Measurements from ENCODE around the gene GLO1. TPM values are rescaled to one million over a fixed set of nuclear protein-coding genes. Genes with fewer than 3 reads are reported as not detected.

GLO1 gene
- total RNA-seq (100 to 1,000 TPM in 4 of 9 donors, 10 to 100 TPM in 5; 61.4 to 154 (median 98.4) TPM), polyA plus RNA-seq (100 to 1,000 TPM in 1 of 3 donors, 10 to 100 TPM in 2; 44.6 to 174 (median 61.3) TPM)
- long read RNA-seq, donor 1, transcript GLO1-201 (6 exons, 2,012 nt), result major isoform, 50 of 52 reads
- long read RNA-seq, donor 1, partial matches to known transcripts, result 0 of 52 reads
- long read RNA-seq, donor 1, other reads (novel, unspliced or antisense), result 0 of 52 reads
- long read RNA-seq, donor 2, transcript GLO1-201 (6 exons, 2,012 nt), result major isoform, 35 of 46 reads
- long read RNA-seq, donor 2, partial matches to known transcripts, result 11 of 46 reads
- long read RNA-seq, donor 2, other reads (novel, unspliced or antisense), result 0 of 46 reads
- long read RNA-seq, donor 3, transcript GLO1-201 (6 exons, 2,012 nt), result major isoform, 53 of 54 reads
- long read RNA-seq, donor 3, partial matches to known transcripts, result 0 of 54 reads
- long read RNA-seq, donor 3, other reads (novel, unspliced or antisense), result 0 of 54 reads
- long read RNA-seq, donor 4, transcript GLO1-201 (6 exons, 2,012 nt), result major isoform, 78 of 90 reads
- long read RNA-seq, donor 4, partial matches to known transcripts, result 7 of 90 reads
- long read RNA-seq, donor 4, other reads (novel, unspliced or antisense), result 5 of 90 reads
- long read RNA-seq, donor 5, transcript GLO1-201 (6 exons, 2,012 nt), result major isoform, 139 of 144 reads
- long read RNA-seq, donor 5, partial matches to known transcripts, result 1 of 144 reads
- long read RNA-seq, donor 5, other reads (novel, unspliced or antisense), result 4 of 144 reads
- long read RNA-seq, donor 6, transcript GLO1-201 (6 exons, 2,012 nt), result major isoform, 40 of 45 reads
- long read RNA-seq, donor 6, partial matches to known transcripts, result 4 of 45 reads
- long read RNA-seq, donor 6, other reads (novel, unspliced or antisense), result 1 of 45 reads
- long read RNA-seq, donor 7, transcript GLO1-201 (6 exons, 2,012 nt), result major isoform, 21 of 28 reads
- long read RNA-seq, donor 7, partial matches to known transcripts, result 6 of 28 reads
- long read RNA-seq, donor 7, other reads (novel, unspliced or antisense), result 0 of 28 reads
- long read RNA-seq, donor 8, transcript GLO1-201 (6 exons, 2,012 nt), result major isoform, 48 of 56 reads
- long read RNA-seq, donor 8, partial matches to known transcripts, result 7 of 56 reads
- long read RNA-seq, donor 8, other reads (novel, unspliced or antisense), result 0 of 56 reads
- long read RNA-seq, donor 9, transcript GLO1-201 (6 exons, 2,012 nt), result major isoform, 48 of 50 reads
- long read RNA-seq, donor 9, partial matches to known transcripts, result 0 of 50 reads
- long read RNA-seq, donor 9, other reads (novel, unspliced or antisense), result 0 of 50 reads
- long read RNA-seq, donor 10, transcript GLO1-201 (6 exons, 2,012 nt), result major isoform, 16 of 37 reads
- long read RNA-seq, donor 10, partial matches to known transcripts, result 21 of 37 reads
- long read RNA-seq, donor 10, other reads (novel, unspliced or antisense), result 0 of 37 reads

DNA sequence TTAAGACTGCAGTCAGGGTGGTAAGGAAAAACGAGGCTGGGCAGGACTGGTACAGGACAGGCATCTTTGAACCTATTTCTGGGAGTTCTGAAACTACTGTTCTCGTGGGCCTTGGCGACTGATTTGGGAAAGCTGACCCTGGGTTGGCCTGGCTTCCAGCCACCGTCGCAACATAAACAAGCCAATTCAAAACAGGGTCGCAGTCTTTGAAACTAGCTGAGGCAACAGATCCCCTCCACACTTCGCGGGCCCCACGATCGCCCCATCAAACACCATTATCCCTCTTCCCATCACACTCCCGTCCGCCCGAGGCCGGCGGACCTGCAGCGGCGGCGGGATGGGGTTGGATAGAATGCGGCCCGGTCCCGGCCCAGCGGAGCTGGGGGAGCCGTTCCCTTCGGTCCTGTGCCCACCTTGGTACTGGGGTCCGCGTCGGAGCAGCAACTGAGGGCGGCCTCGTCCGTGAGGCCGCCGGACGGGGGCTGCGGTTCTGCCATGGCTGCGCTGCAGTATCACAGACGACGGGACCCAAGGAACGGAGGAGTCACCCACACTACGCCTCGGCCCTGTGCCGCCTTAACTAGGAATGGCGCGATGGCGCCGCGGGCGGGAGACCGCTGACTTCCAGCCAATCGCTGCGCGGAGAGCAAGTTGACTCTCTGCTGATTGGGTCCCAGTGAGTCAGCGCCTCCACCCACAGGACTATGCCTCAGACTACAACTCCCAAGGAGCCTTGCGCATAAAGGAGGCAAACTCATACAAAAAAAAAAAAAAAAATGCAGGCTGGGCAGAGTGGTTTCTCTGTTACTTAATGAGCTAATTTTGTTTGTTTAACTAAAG, at the start of gene GLO1:
Gene GLO1, minus strand, starts transcription at position 588 of the 840 bp plus-strand sequence. Its CDS starts 91 bp downstream, at position 497.
- WGBS, 4 donors, result 0 to 1% (median 1%) methylated on average over 15 to 53 of the region's 53 CpGs
- Histone ChIP-seq H3K27me3 (no peaks in the 10 kb centered on the region), H3K4me1 (replicated peaks in 1 of 2) (no peaks in the 10 kb centered on the region), H3K4me3 (peak within 1 kb of the TSS; percentile 0 to 75 (median 38)), H3K9me3 (replicated peaks in 1 of 3) (no peaks in the 10 kb centered on the region), H3K27ac (peak within 1 kb of the TSS; percentile 8 to 88 (median 86)), H3K36me3 (replicated peaks in 1 of 2) (no peaks in the 10 kb centered on the region)
- peak; percentile 97 to 99 (median 99) for DNase-seq
- TF ChIP-seq, protein P1, sequence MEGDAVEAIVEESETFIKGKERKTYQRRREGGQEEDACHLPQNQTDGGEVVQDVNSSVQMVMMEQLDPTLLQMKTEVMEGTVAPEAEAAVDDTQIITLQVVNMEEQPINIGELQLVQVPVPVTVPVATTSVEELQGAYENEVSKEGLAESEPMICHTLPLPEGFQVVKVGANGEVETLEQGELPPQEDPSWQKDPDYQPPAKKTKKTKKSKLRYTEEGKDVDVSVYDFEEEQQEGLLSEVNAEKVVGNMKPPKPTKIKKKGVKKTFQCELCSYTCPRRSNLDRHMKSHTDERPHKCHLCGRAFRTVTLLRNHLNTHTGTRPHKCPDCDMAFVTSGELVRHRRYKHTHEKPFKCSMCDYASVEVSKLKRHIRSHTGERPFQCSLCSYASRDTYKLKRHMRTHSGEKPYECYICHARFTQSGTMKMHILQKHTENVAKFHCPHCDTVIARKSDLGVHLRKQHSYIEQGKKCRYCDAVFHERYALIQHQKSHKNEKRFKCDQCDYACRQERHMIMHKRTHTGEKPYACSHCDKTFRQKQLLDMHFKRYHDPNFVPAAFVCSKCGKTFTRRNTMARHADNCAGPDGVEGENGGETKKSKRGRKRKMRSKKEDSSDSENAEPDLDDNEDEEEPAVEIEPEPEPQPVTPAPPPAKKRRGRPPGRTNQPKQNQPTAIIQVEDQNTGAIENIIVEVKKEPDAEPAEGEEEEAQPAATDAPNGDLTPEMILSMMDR (IDR thresholded peaks at IDR 0.05), result no peak
- TF ChIP-seq POLR2A (IDR thresholded peaks at IDR 0.05), result peak; percentile 75 to 97
- intact Hi-C loops (cut with DNase I), result no loop called here

- TF ChIP-seq, protein P1 (IDR thresholded peaks at IDR 0.05), result no peak
- TF ChIP-seq POLR2A (IDR thresholded peaks at IDR 0.05), result no peak
- H3K36me3 ChIP-seq (replicated peaks in 1 of 2), result no peaks in the 10 kb centered on the region
- H3K4me1 ChIP-seq (replicated peaks in 1 of 2), result no peaks in the 10 kb centered on the region
- no peaks in the 10 kb centered on the region for H3K9me3 ChIP-seq (replicated peaks in 1 of 3)
- DNase-seq, result no peak
- WGBS, 4 donors, result 40 to 75% (median 65%) methylated on average over 1 of the region's 1 CpG
- intact Hi-C loops (cut with DNase I), result no loop called here
- no peak overlapping the region for H3K4me3 ChIP-seq
- no peak overlapping the region for H3K27ac ChIP-seq
- peaks cover 5% of the 10 kb centered on the region for H3K27me3 ChIP-seq
Measured at GRCh38 chr6:38750968-38751615, 48.1 kb upstream of the GLO1 start.

- TF ChIP-seq, protein P1 (IDR thresholded peaks at IDR 0.05), result no peak
- TF ChIP-seq POLR2A (IDR thresholded peaks at IDR 0.05), result no peak
- Histone ChIP-seq H3K27me3 (peaks cover 5% of the 10 kb centered on the region), H3K36me3 (replicated peaks in 1 of 2) (no peaks in the 10 kb centered on the region)
Measured at GRCh38 chr6:38749473-38749872, 46.5 kb upstream of the GLO1 start.

More at GRCh38 chr6:38749473-38749872, 46.5 kb upstream of the GLO1 start:
- Histone ChIP-seq H3K4me3 (no peak overlapping the region), H3K9me3 (replicated peaks in 1 of 3) (no peaks in the 10 kb centered on the region), H3K4me1 (replicated peaks in 1 of 2) (no peaks in the 10 kb centered on the region), H3K27ac (no peak overlapping the region)
- 82 to 100% (median 94%) methylated on average over 1 of the region's 1 CpG for WGBS, 4 donors
- no peak for DNase-seq
- intact Hi-C loops (cut with DNase I), result no loop called here
